IMR-90 (cell line): Measurements from ENCODE around the gene TCF7. TPM values are rescaled to one million over a fixed set of nuclear protein-coding genes. Genes with fewer than 3 reads are reported as not detected.

Source experiments
- ATAC-seq: fragments of 200-7000 bp; cut with Tn5 transposase; 2 replicates; pipeline ENCODE4 v1.9.1; 2020; ENCODE audit warnings: low read depth, mild to moderate bottlenecking, moderate library complexity
- BruUV-seq: library from RNA; stranded (reverse); fragments of 400-500 nt; replicated peaks from 2 replicates; lab custom pipeline; 2021; lab: Mats Ljungman, UMichigan
- CTCF ChIA-PET: fragments of 300-600 bp; formaldehyde crosslinking; extraction: SDS; loops from one replicate; lab custom pipeline; 2021; ENCODE audit warnings: antibody characterized with exemption; lab: Yijun Ruan, JAX
- POLR2A ChIA-PET: fragments of 300-600 bp; sonication (Branson Sonifier 250); formaldehyde crosslinking; loops from one replicate; lab custom pipeline; 2022; ENCODE audit warnings: antibody characterized with exemption; ENCODE audit not compliant: unreplicated experiment; lab: Charles Lee
- DNase-seq: peaks from one replicate; pipeline ENCODE4 v3.0.0; 2013
- H2AFZ ChIP-seq: replicated peaks from 2 replicates; pipeline ENCODE3; 2013; ENCODE audit warnings: low read length, mild to moderate bottlenecking; ENCODE audit not compliant: poor library complexity
- H2AK5ac ChIP-seq: 2 replicates; pipeline ENCODE4 v1.6.1; 2013; ENCODE audit warnings: low read depth, low read length, inconsistent platforms
- H2AK9ac ChIP-seq: replicated peaks from 2 replicates; pipeline ENCODE3; 2013; ENCODE audit warnings: mild to moderate bottlenecking, low read depth, low read length, moderate library complexity; ENCODE audit not compliant: poor library complexity
- H2BK120ac ChIP-seq: 2 replicates; pipeline ENCODE4 v1.6.1; 2013; ENCODE audit warnings: low read depth, low read length, inconsistent platforms
- H2BK15ac ChIP-seq: 3 replicates; pipeline ENCODE4 v1.6.1; 2013; ENCODE audit warnings: low read depth, low read length, inconsistent platforms
- H2BK20ac ChIP-seq: 2 replicates; pipeline ENCODE4 v1.6.1; 2013; ENCODE audit warnings: low read depth, mild to moderate bottlenecking, inconsistent platforms, low read length, moderate library complexity
- H2BK5ac ChIP-seq: 2 replicates; pipeline ENCODE4 v1.6.1; 2013; ENCODE audit warnings: mild to moderate bottlenecking, low read depth, low read length, inconsistent platforms; ENCODE audit not compliant: poor library complexity, severe bottlenecking
- H3K14ac ChIP-seq: replicated peaks from 2 replicates; pipeline ENCODE4 v1.6.1; 2013; ENCODE audit warnings: low read depth, low read length, inconsistent platforms
- H3K18ac ChIP-seq: 2 replicates; pipeline ENCODE4 v1.6.1; 2013; ENCODE audit warnings: low read depth, low read length, control low read depth
- H3K23ac ChIP-seq: 2 replicates; pipeline ENCODE4 v1.6.1; 2013; ENCODE audit warnings: low read depth, low read length, inconsistent platforms
- H3K27ac ChIP-seq: 2 replicates; pipeline ENCODE4 v1.5.1; 2013; ENCODE audit warnings: mild to moderate bottlenecking, control low read depth, low read length; ENCODE audit not compliant: insufficient read depth
- H3K27me3 ChIP-seq: 2 replicates; pipeline ENCODE4 v1.6.1; 2013; ENCODE audit warnings: low read length; ENCODE audit not compliant: control insufficient read depth, insufficient read depth
- H3K36me3 ChIP-seq: 2 replicates; pipeline ENCODE4 v1.6.1; 2013; ENCODE audit warnings: low read length, mixed read lengths; ENCODE audit not compliant: control insufficient read depth, insufficient read depth
- H3K4ac ChIP-seq: 2 replicates; pipeline ENCODE4 v1.6.1; 2013; ENCODE audit warnings: low read depth, low read length, inconsistent platforms
- H3K4me1 ChIP-seq: 2 replicates; pipeline ENCODE4 v1.6.1; 2013; ENCODE audit warnings: low read length, mixed read lengths; ENCODE audit not compliant: control insufficient read depth, insufficient read depth
- H3K4me2 ChIP-seq: 2 replicates; pipeline ENCODE4 v1.6.1; 2013; ENCODE audit warnings: low read depth, mild to moderate bottlenecking, control low read depth, low read length, moderate library complexity
- H3K4me3 ChIP-seq: 2 replicates; pipeline ENCODE4 v1.5.1; 2013; ENCODE audit warnings: low read depth, mild to moderate bottlenecking, control low read depth, low read length, moderate library complexity; ENCODE audit not compliant: insufficient read depth
- H3K56ac ChIP-seq: 2 replicates; pipeline ENCODE4 v1.6.1; 2013; ENCODE audit warnings: low read length, inconsistent platforms; ENCODE audit not compliant: insufficient read depth; ENCODE audit errors: extremely low read depth
- H3K79me1 ChIP-seq, 2 experiments: 2 replicates each; pipeline ENCODE4 v1.6.1; 2013; ENCODE audit warnings: low read length in 2 of 2, inconsistent platforms in 1 of 2, low read depth in 1 of 2
- H3K9ac ChIP-seq: 2 replicates; pipeline ENCODE4 v1.6.1; 2013; ENCODE audit warnings: low read depth, low read length, control low read depth
- H3K9me1 ChIP-seq: 2 replicates; pipeline ENCODE4 v1.6.1; 2013; ENCODE audit warnings: low read length, inconsistent platforms; ENCODE audit not compliant: insufficient read depth
- H3K9me3 ChIP-seq: 2 replicates; pipeline ENCODE4 v1.6.1; 2013; ENCODE audit warnings: low read length; ENCODE audit not compliant: control insufficient read depth, insufficient read depth
- H4K20me1 ChIP-seq: 2 replicates; pipeline ENCODE4 v1.6.1; 2013; ENCODE audit warnings: low read length, inconsistent platforms; ENCODE audit not compliant: insufficient read depth
- H4K5ac ChIP-seq: 2 replicates; pipeline ENCODE4 v1.6.1; 2013; ENCODE audit warnings: mild to moderate bottlenecking, low read depth, low read length, control low read depth
- H4K8ac ChIP-seq, 2 experiments: 2 replicates each; pipeline ENCODE4 v1.6.1; 2013; ENCODE audit warnings: low read depth in 2 of 2, low read length in 2 of 2, control low read depth in 1 of 2, inconsistent platforms in 1 of 2
- H4K91ac ChIP-seq: 2 replicates; pipeline ENCODE4 v1.6.1; 2013; ENCODE audit warnings: low read depth, low read length, inconsistent platforms; ENCODE audit not compliant: insufficient read depth
- BHLHE40 ChIP-seq: fragments of 150-350 bp; IDR thresholded peaks from 2 replicates; pipeline ENCODE4 v1.6.1; 2016; ENCODE audit warnings: mild to moderate bottlenecking, low read depth, low read length
- CEBPB ChIP-seq: IDR thresholded peaks from 2 replicates; pipeline ENCODE4 v1.6.1; 2012; ENCODE audit warnings: low read depth, low read length, improper control_type of control experiment
- CHD1 ChIP-seq: IDR thresholded peaks from 2 replicates; pipeline ENCODE4 v1.6.1; 2012; ENCODE audit warnings: low read depth, low read length, improper control_type of control experiment
- CTCF ChIP-seq: conservative IDR thresholded peaks from 2 replicates; pipeline ENCODE4 v1.5.1; 2012; ENCODE audit warnings: mild to moderate bottlenecking, low read depth, low read length, improper control_type of control experiment
- MAZ ChIP-seq: IDR thresholded peaks from 2 replicates; pipeline ENCODE4 v1.6.1; 2012; ENCODE audit warnings: low read depth, mild to moderate bottlenecking, low read length, improper control_type of control experiment, moderate library complexity, borderline replicate concordance
- MXI1 ChIP-seq: IDR thresholded peaks from 2 replicates; pipeline ENCODE4 v1.6.1; 2012; ENCODE audit warnings: low read depth, mild to moderate bottlenecking, low read length, moderate library complexity, borderline replicate concordance
- NFE2L2 ChIP-seq: fragments of 150-350 bp; IDR thresholded peaks from 2 replicates; pipeline ENCODE4 v1.6.1; 2016; ENCODE audit warnings: low read depth, mild to moderate bottlenecking, low read length
- POLR2A ChIP-seq: IDR thresholded peaks from 2 replicates; pipeline ENCODE4 v1.6.1; 2012; ENCODE audit warnings: mild to moderate bottlenecking, low read depth, low read length
- RAD21 ChIP-seq: IDR thresholded peaks from 2 replicates; pipeline ENCODE4 v1.6.1; 2012; ENCODE audit warnings: low read length, improper control_type of control experiment
- RCOR1 ChIP-seq: IDR thresholded peaks from 2 replicates; pipeline ENCODE4 v1.6.1; 2012; ENCODE audit warnings: mild to moderate bottlenecking, low read length, improper control_type of control experiment; ENCODE audit not compliant: insufficient replicate concordance
- WGBS, 2 experiments: methylation state at CpG; one replicate each; pipeline versions ENCODE4 v1.1.5 to v1.1.7; 2013; ENCODE audit warnings: missing lambda C conversion rate in 2 of 2; ENCODE audit not compliant: insufficient read length in 1 of 2; ENCODE audit errors: extremely low coverage in 2 of 2; 5-methylcytosine and 5-hydroxymethylcytosine counted together
- dilution Hi-C: fragments of 300-500 bp; cut with HindIII; formaldehyde crosslinking; loops from one replicate; pipeline ENCODE4 v1.14.3; 2018; ENCODE audit warnings: low sequenced_read_pairs; ENCODE audit not compliant: unreplicated experiment
- in situ Hi-C: fragments of 300-500 bp; cut with MboI; formaldehyde crosslinking; loops from 3 replicates; pipeline ENCODE4 v1.14.3; 2019; ENCODE audit warnings: low sequenced_read_pairs, inconsistent platforms, mixed read lengths
- intact Hi-C: fragments of 100-400 bp; cut with micrococcal nuclease; formaldehyde crosslinking; loops from 2 replicates; pipeline ENCODE4 v1.10.0; 2022
- polyA plus RNA-seq, 3 experiments: library from polyadenylated mRNA; depleted of rRNA; stranded (reverse); fragments of >200 nt; gene quantifications; 2 replicates each; pipeline ENCODE4 v1.2.3, GENCODE V29; 2012; ENCODE audit warnings: low replicate concordance in 1 of 3
- total RNA-seq: library from RNA; depleted of rRNA; stranded (reverse); fragments of >200 nt; gene quantifications from 2 replicates; pipeline ENCODE4 v1.2.3, GENCODE V29; 2012
- TF ChIP-seq, protein P1 (sequence below): fragments of 150-350 bp; IDR thresholded peaks from 2 replicates; pipeline ENCODE4 v1.6.1; 2017; ENCODE audit warnings: mild to moderate bottlenecking, antibody characterized with exemption, low read length, low read depth

Gene TCF7
- total and polyA plus RNA-seq, 2 of the 4 experiments (the other 2 are of a cell fraction) = 1.3 to 3.4 TPM

DNA sequence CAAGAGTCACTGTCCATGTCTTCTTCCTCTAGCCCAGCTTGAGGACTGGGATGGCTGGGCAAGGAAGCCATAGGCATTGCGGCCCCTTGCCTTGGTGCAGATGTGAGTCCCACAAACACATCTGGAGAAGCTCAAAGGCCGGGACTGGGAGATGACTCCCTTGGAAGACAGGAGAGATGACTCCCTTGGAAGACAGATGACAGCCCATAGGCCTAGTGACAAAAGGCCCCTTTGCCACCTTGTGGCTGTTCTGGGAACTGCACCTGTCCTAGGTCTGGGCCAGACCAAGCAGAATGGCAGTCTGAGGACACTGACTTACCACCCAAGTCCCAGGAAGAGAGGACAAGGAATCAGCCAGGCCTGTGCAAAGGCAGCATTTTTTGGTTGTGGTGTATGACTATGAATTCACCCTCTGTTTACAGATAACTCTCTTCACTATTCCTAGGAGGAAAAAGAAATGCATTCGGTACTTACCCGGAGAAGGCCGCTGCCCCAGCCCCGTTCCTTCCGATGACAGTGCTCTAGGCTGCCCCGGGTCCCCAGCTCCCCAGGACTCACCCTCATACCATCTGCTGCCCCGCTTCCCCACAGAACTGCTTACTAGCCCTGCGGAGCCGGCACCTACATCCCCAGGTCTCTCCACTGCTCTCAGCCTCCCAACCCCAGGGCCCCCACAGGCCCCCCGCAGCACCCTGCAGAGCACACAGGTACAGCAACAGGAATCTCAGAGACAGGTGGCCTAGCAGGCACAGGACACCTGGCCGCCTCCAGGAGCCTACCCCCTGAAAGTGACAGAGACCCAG, 31.5 kb downstream of the TCF7 start (continued):
- no peak for TF ChIP-seq MXI1

DNA sequence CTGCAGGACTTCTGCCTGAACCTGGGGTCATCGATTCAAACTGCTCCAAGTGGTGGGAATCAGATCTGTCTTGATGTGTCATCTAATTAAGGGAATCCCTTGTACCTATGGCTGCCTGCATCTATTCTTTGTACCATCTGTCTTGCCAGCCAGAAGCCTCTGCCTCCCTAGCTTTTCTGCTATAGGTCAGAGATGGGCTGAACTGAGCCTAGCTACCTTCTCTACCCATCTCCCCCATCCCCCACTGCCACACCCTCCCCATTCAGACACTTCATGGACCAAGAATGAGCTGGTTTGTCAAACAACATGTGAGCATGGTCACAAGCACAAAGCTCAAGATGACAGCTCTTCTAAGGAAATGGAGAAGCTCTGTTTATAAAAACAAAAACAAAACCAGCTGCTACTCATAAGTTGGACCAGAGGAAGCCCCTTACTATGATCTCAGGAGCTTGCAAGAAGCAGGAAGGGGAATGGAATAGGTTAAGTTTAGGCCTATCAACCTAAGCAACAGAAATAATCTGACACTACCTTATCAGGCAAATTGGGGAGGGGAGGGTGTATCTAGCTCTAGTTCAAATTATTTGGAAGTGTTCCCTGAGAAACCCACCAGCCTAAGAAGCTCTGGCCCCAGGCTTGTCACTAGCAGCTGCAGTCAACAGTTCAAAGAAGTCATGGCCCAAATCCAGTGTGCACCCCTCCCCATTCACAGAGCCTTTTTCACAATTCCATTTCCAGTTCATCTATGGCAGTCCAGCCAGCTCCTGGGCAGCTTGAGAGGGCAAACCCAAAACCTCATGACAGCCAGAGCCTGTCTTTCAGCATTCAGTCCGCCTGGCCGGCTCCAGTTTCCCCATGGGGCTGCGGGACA, 32.4 kb downstream of the TCF7 start:
- Histone ChIP-seq H2BK5ac (no peak overlapping the region), H3K4ac (0 out of 2 replicates have a peak overlapping the region, but pooled peaks have one; percentile 39), H3K36me3 (peaks cover 50% of the 10 kb centered on the region), H3K4me1 (peaks cover 19% of the 10 kb centered on the region), H3K14ac (no peak overlapping the region), H3K9ac (no peak overlapping the region), H3K27ac (peak overlapping the region; percentile 33; the same call in 1 of the 2 replicates), H2AK5ac (no peak overlapping the region), H3K56ac (no peak overlapping the region), H4K20me1 (peaks cover 82% of the 10 kb centered on the region), H2BK15ac (no peak overlapping the region), H4K91ac (no peak overlapping the region), H4K8ac (no peak overlapping the region), H3K9me1 (peaks cover 28% of the 10 kb centered on the region), H3K27me3 (no peaks in the 10 kb centered on the region), H3K18ac (no peak overlapping the region), H3K4me2 (no peak overlapping the region; the same call in 1 of the 2 replicates), H2BK20ac (no peak overlapping the region), H2AFZ (no peak overlapping the region), H4K5ac (no peak overlapping the region), H2AK9ac (peak overlapping the region; percentile 33), H3K23ac (0 out of 2 replicates have a peak overlapping the region, but pooled peaks have one; percentile 35), H3K4me3 (no peak overlapping the region), H3K9me3 (no peaks in the 10 kb centered on the region), H2BK120ac (no peak overlapping the region), H3K79me1 (peaks cover 39 to 90% of the 10 kb centered on the region in 2 experiments)
- ATAC-seq (peak; percentile 42), DNase-seq (peak; percentile 47)
- in situ Hi-C loops = no loop called here
- WGBS, 2 experiments = 27% methylated on average over 3 of the region's 4 CpGs; no CpG with 5 or more reads in 1 of the 2 experiments
- POLR2A ChIA-PET = no interaction called here
- intact Hi-C loops = loop anchor here (1.0 kb wide), 1 partner anchor 108 kb away; no protein-coding TSS in a partner anchor
- no TSS peak for BruUV-seq
- dilution Hi-C loops = no loop called here
- CTCF ChIA-PET = interaction anchor here (1.2 to 3.3 kb wide), 2 partner anchors 9 to 107 kb away, joined by 4 to 23 read pairs; no protein-coding TSS in a partner anchor
- TF ChIP-seq CEBPB = no peak
- no peak for TF ChIP-seq RAD21
- TF ChIP-seq BHLHE40 = no peak
- no peak for TF ChIP-seq MAZ
- no peak for TF ChIP-seq CHD1
- TF ChIP-seq NFE2L2 = no peak
- TF ChIP-seq, protein P1, sequence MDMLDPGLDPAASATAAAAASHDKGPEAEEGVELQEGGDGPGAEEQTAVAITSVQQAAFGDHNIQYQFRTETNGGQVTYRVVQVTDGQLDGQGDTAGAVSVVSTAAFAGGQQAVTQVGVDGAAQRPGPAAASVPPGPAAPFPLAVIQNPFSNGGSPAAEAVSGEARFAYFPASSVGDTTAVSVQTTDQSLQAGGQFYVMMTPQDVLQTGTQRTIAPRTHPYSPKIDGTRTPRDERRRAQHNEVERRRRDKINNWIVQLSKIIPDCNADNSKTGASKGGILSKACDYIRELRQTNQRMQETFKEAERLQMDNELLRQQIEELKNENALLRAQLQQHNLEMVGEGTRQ = no peak
- no peak for TF ChIP-seq POLR2A
- TF ChIP-seq RCOR1 = no peak
- no peak for TF ChIP-seq CTCF
- TF ChIP-seq MXI1 = no peak
